Mucosa of stomach (tissue), 1 donor: ENCODE measurements around the gene PCDHGA3.
"Not testable (repeated sequence)": the region's sequence is repeated elsewhere in the genome, so short reads cannot be mapped to it uniquely, and the experiment has no call there.

ENCODE experiments used
- H3K27me3 ChIP-seq: one replicate; pipeline ENCODE4 v1.7.0; 2013; ENCODE audit warnings: mild to moderate bottlenecking, low read length; ENCODE audit not compliant: control insufficient read depth, insufficient read depth
- H3K36me3 ChIP-seq: one replicate; pipeline ENCODE4 v1.7.0; 2013; ENCODE audit warnings: low read length; ENCODE audit not compliant: control insufficient read depth, insufficient read depth
- H3K4me1 ChIP-seq: one replicate; pipeline ENCODE4 v1.7.0; 2013; ENCODE audit warnings: mild to moderate bottlenecking, low read length; ENCODE audit not compliant: control insufficient read depth, insufficient read depth
- H3K4me3 ChIP-seq: one replicate; pipeline ENCODE4 v1.7.0; 2013; ENCODE audit warnings: low read length
- H3K9ac ChIP-seq: one replicate; pipeline ENCODE4 v1.7.0; 2013; ENCODE audit warnings: mild to moderate bottlenecking, low read length, moderate library complexity
- H3K9me3 ChIP-seq: one replicate; pipeline ENCODE4 v1.7.0; 2013; ENCODE audit warnings: mild to moderate bottlenecking, low read length, moderate library complexity; ENCODE audit not compliant: control insufficient read depth
- donor health status: Pancreatic carcinoma.

Gene PCDHGA3

GRCh38 chr5:141343242-141343952, at the start of gene PCDHGA3:
Gene PCDHGA3, plus strand, starts transcription at chr5:141343829. Its CDS starts 205 bp downstream, at chr5:141344034.
- H3K9ac ChIP-seq = no peak within 1 kb of the TSS
- peaks cover 10% of the 10 kb centered on the region for H3K9me3 ChIP-seq
- H3K4me3 ChIP-seq = no peak within 1 kb of the TSS
- H3K36me3 ChIP-seq = no peaks in the 10 kb centered on the region
- H3K4me1 ChIP-seq = no peaks in the 10 kb centered on the region
- peaks cover 9% of the 10 kb centered on the region for H3K27me3 ChIP-seq

- no peaks in the 10 kb centered on the region for H3K27me3 ChIP-seq
- H3K4me3 ChIP-seq = no peak overlapping the region
- no peaks in the 10 kb centered on the region for H3K36me3 ChIP-seq
- no peak overlapping the region for H3K9ac ChIP-seq
- H3K4me1 ChIP-seq = no peaks in the 10 kb centered on the region
- H3K9me3 ChIP-seq = peaks cover 15% of the 10 kb centered on the region
These were observed 45.3 kb upstream of the PCDHGA3 start for GRCh38 chr5:141298376-141298775.

- Histone ChIP-seq H3K4me1 (no peaks in the 10 kb centered on the region), H3K36me3 (no peaks in the 10 kb centered on the region), H3K4me3 (no peak within 1 kb of the TSS), H3K9ac (no peak within 1 kb of the TSS), H3K9me3 (peaks cover 22% of the 10 kb centered on the region), H3K27me3 (no peaks in the 10 kb centered on the region)
These were observed 39.9 kb upstream of the PCDHGA3 start, which contains the start of gene SLC25A2 for GRCh38 chr5:141303756-141304155. Gene SLC25A2, minus strand, starts transcription at chr5:141304049. Its CDS starts 184 bp downstream, at chr5:141303865.

- Histone ChIP-seq H3K9me3 (peaks cover 22% of the 10 kb centered on the region), H3K36me3 (no peaks in the 10 kb centered on the region), H3K9ac (no peak overlapping the region), H3K27me3 (no peaks in the 10 kb centered on the region), H3K4me3 (no peak overlapping the region), H3K4me1 (no peaks in the 10 kb centered on the region)
These were observed 37.0 kb upstream of the PCDHGA3 start for GRCh38 chr5:141306630-141307029.

- no peak overlapping the region for H3K9ac ChIP-seq
- H3K4me1 ChIP-seq = no peaks in the 10 kb centered on the region
- H3K36me3 ChIP-seq = peaks cover 6% of the 10 kb centered on the region
- H3K27me3 ChIP-seq = no peaks in the 10 kb centered on the region
- H3K4me3 ChIP-seq = no peak overlapping the region
- H3K9me3 ChIP-seq = peaks cover 51% of the 10 kb centered on the region
These were observed 29.9 kb upstream of the PCDHGA3 start for GRCh38 chr5:141313711-141314110.

GRCh38 chr5:141316963-141317362, 26.7 kb upstream of the PCDHGA3 start:
- H3K4me3 ChIP-seq, H3K9ac ChIP-seq, H3K27me3 ChIP-seq, H3K4me1 ChIP-seq: not testable (repeated sequence)
- Histone ChIP-seq H3K36me3 (peaks cover 13% of the 10 kb centered on the region), H3K9me3 (peaks cover 73% of the 10 kb centered on the region)

GRCh38 chr5:141319202-141319601, 24.4 kb upstream of the PCDHGA3 start:
- Histone ChIP-seq H3K4me1 (no peaks in the 10 kb centered on the region), H3K27me3 (no peaks in the 10 kb centered on the region), H3K9ac (no peak overlapping the region), H3K4me3 (peak overlapping the region; percentile 88), H3K9me3 (peaks cover 54% of the 10 kb centered on the region), H3K36me3 (peaks cover 13% of the 10 kb centered on the region)

GRCh38 chr5:141319699-141320098, 23.9 kb upstream of the PCDHGA3 start:
- Histone ChIP-seq H3K4me3 (peak overlapping the region; percentile 88), H3K9me3 (peaks cover 52% of the 10 kb centered on the region), H3K36me3 (peaks cover 13% of the 10 kb centered on the region), H3K9ac (no peak overlapping the region), H3K4me1 (no peaks in the 10 kb centered on the region), H3K27me3 (no peaks in the 10 kb centered on the region)

- H3K9ac ChIP-seq = peak within 1 kb of the TSS; percentile 82
- peaks cover 13% of the 10 kb centered on the region for H3K36me3 ChIP-seq
- H3K27me3 ChIP-seq = no peaks in the 10 kb centered on the region
- H3K4me3 ChIP-seq = peak within 1 kb of the TSS; percentile 88
- no peaks in the 10 kb centered on the region for H3K4me1 ChIP-seq
- peaks cover 46% of the 10 kb centered on the region for H3K9me3 ChIP-seq
These were observed 23.1 kb upstream of the PCDHGA3 start, which contains the start of gene TAF7 for GRCh38 chr5:141320225-141321169. Gene TAF7, minus strand, starts transcription at chr5:141320784. Its CDS starts 740 bp downstream, at chr5:141320044.

- Histone ChIP-seq H3K9ac (no peak overlapping the region), H3K4me3 (no peak overlapping the region), H3K36me3 (peaks cover 13% of the 10 kb centered on the region), H3K27me3 (no peaks in the 10 kb centered on the region), H3K4me1 (no peaks in the 10 kb centered on the region), H3K9me3 (peaks cover 34% of the 10 kb centered on the region)
These were observed 21.4 kb upstream of the PCDHGA3 start for GRCh38 chr5:141322261-141322660.

- Histone ChIP-seq H3K9ac (peak overlapping the region; percentile 3), H3K9me3 (peaks cover 5% of the 10 kb centered on the region), H3K4me1 (no peaks in the 10 kb centered on the region), H3K27me3 (peaks cover 2% of the 10 kb centered on the region), H3K4me3 (no peak overlapping the region), H3K36me3 (no peaks in the 10 kb centered on the region)
These were observed 17.4 kb upstream of the PCDHGA3 start for GRCh38 chr5:141326088-141326854.
